ENCODE measurements around the gene CCDC120.

CCDC120 gene

GRCh38 chrX:49041744-49042580 is 16.8 kb upstream of the CCDC120 start:
- TF ChIP-seq POU2F2 (IDR thresholded peaks at IDR 0.05; ENCODE audit: low read depth, low read length), result no peak
- no peak for TF ChIP-seq PAX5 (IDR thresholded peaks at IDR 0.05; ENCODE audit: insufficient read depth, low read length, severe bottlenecking)
- no peak for TF ChIP-seq SPI1 (IDR thresholded peaks at IDR 0.05; ENCODE audit: low read depth, low read length)
- TF ChIP-seq POLR2A (IDR thresholded peaks at IDR 0.05; ENCODE audit: low read depth, low read length), result no peak
- no peak for TF ChIP-seq TAF1 (IDR thresholded peaks at IDR 0.05; ENCODE audit: low read depth, low read length)
- TF ChIP-seq POLR2AphosphoS5 (IDR thresholded peaks at IDR 0.05; ENCODE audit: low read depth, low read length), result no peak
- FAIRE-seq, result peak; percentile 70
- no peak for DNase-seq (ENCODE audit: insufficient read length, low spot score)

GRCh38 chrX:49042581-49043219 is 16.1 kb upstream of the CCDC120 start:
- TF ChIP-seq POLR2AphosphoS5 (IDR thresholded peaks at IDR 0.05; ENCODE audit: low read depth, low read length), result no peak
- no peak for TF ChIP-seq POLR2A (IDR thresholded peaks at IDR 0.05; ENCODE audit: low read depth, low read length)
- TF ChIP-seq POU2F2 (IDR thresholded peaks at IDR 0.05; ENCODE audit: low read depth, low read length), result no peak
- peak; percentile 33 for FAIRE-seq
- no peak for DNase-seq (ENCODE audit: insufficient read length, low spot score)

GRCh38 chrX:49043220-49043986 is 15.4 kb upstream of the CCDC120 start, which contains the start of gene TFE3:
Gene TFE3, minus strand, starts transcription at chrX:49043357. Its CDS starts 131 bp downstream, at chrX:49043226.
- FAIRE-seq (peak; percentile 100), DNase-seq (ENCODE audit: insufficient read length, low spot score) (peak; percentile 71)
- TF ChIP-seq PAX5 (IDR thresholded peaks at IDR 0.05; ENCODE audit: insufficient read depth, low read length, severe bottlenecking) (no peak), TAF1 (IDR thresholded peaks at IDR 0.05; ENCODE audit: low read depth, low read length) (no peak), POU2F2 (IDR thresholded peaks at IDR 0.05; ENCODE audit: low read depth, low read length) (no peak), POLR2A (IDR thresholded peaks at IDR 0.05; ENCODE audit: low read depth, low read length) (no peak), SPI1 (IDR thresholded peaks at IDR 0.05; ENCODE audit: low read depth, low read length) (no peak), POLR2AphosphoS5 (IDR thresholded peaks at IDR 0.05; ENCODE audit: low read depth, low read length) (no peak)

GRCh38 chrX:49043987-49044281 is 14.9 kb upstream of the CCDC120 start:
- no peak for DNase-seq (ENCODE audit: insufficient read length, low spot score)
- FAIRE-seq, result no peak
- TF ChIP-seq POLR2A (IDR thresholded peaks at IDR 0.05; ENCODE audit: low read depth, low read length) (no peak), POLR2AphosphoS5 (IDR thresholded peaks at IDR 0.05; ENCODE audit: low read depth, low read length) (no peak), POU2F2 (IDR thresholded peaks at IDR 0.05; ENCODE audit: low read depth, low read length) (no peak), SPI1 (IDR thresholded peaks at IDR 0.05; ENCODE audit: low read depth, low read length) (no peak), TAF1 (IDR thresholded peaks at IDR 0.05; ENCODE audit: low read depth, low read length) (no peak), PAX5 (IDR thresholded peaks at IDR 0.05; ENCODE audit: insufficient read depth, low read length, severe bottlenecking) (no peak)

GRCh38 chrX:49053223-49054072 is 5.4 kb upstream of the CCDC120 start:
- DNase-seq (ENCODE audit: insufficient read length, low spot score) (peak; percentile 59), FAIRE-seq (peak; percentile 99)
- no peak for TF ChIP-seq TAF1 (IDR thresholded peaks at IDR 0.05; ENCODE audit: low read depth, low read length)
- no peak for TF ChIP-seq POLR2AphosphoS5 (IDR thresholded peaks at IDR 0.05; ENCODE audit: low read depth, low read length)
- TF ChIP-seq POLR2A (IDR thresholded peaks at IDR 0.05; ENCODE audit: low read depth, low read length), result no peak
- no peak for TF ChIP-seq POU2F2 (IDR thresholded peaks at IDR 0.05; ENCODE audit: low read depth, low read length)
- no peak for TF ChIP-seq PAX5 (IDR thresholded peaks at IDR 0.05; ENCODE audit: insufficient read depth, low read length, severe bottlenecking)
- no peak for TF ChIP-seq SPI1 (IDR thresholded peaks at IDR 0.05; ENCODE audit: low read depth, low read length)

- DNase-seq (ENCODE audit: insufficient read length, low spot score) (no peak), FAIRE-seq (peak; percentile 72)
- no peak for TF ChIP-seq TAF1 (IDR thresholded peaks at IDR 0.05; ENCODE audit: low read depth, low read length)
- no peak for TF ChIP-seq POLR2A (IDR thresholded peaks at IDR 0.05; ENCODE audit: low read depth, low read length)
- no peak for TF ChIP-seq POLR2AphosphoS5 (IDR thresholded peaks at IDR 0.05; ENCODE audit: low read depth, low read length)
- no peak for TF ChIP-seq SPI1 (IDR thresholded peaks at IDR 0.05; ENCODE audit: low read depth, low read length)
- no peak for TF ChIP-seq POU2F2 (IDR thresholded peaks at IDR 0.05; ENCODE audit: low read depth, low read length)
- TF ChIP-seq PAX5 (IDR thresholded peaks at IDR 0.05; ENCODE audit: insufficient read depth, low read length, severe bottlenecking), result no peak
Measured at GRCh38 chrX:49054073-49054762, 4.6 kb upstream of the CCDC120 start.

GRCh38 chrX:49059201-49059600 is 402 bp downstream of the CCDC120 start:
- TF ChIP-seq PAX5 (IDR thresholded peaks at IDR 0.05; ENCODE audit: insufficient read depth, low read length, severe bottlenecking) (no peak), SPI1 (IDR thresholded peaks at IDR 0.05; ENCODE audit: low read depth, low read length) (no peak), TAF1 (IDR thresholded peaks at IDR 0.05; ENCODE audit: low read depth, low read length) (no peak), POLR2A (IDR thresholded peaks at IDR 0.05; ENCODE audit: low read depth, low read length) (no peak), POU2F2 (IDR thresholded peaks at IDR 0.05; ENCODE audit: low read depth, low read length) (no peak), POLR2AphosphoS5 (IDR thresholded peaks at IDR 0.05; ENCODE audit: low read depth, low read length) (no peak)
- DNase-seq (ENCODE audit: insufficient read length, low spot score) (no peak), FAIRE-seq (no peak)

GRCh38 chrX:49059681-49060085 is 884 bp downstream of the CCDC120 start:
- no peak for FAIRE-seq
- TF ChIP-seq POU2F2 (IDR thresholded peaks at IDR 0.05; ENCODE audit: low read depth, low read length) (no peak), SPI1 (IDR thresholded peaks at IDR 0.05; ENCODE audit: low read depth, low read length) (no peak), TAF1 (IDR thresholded peaks at IDR 0.05; ENCODE audit: low read depth, low read length) (no peak), POLR2A (IDR thresholded peaks at IDR 0.05; ENCODE audit: low read depth, low read length) (no peak), POLR2AphosphoS5 (IDR thresholded peaks at IDR 0.05; ENCODE audit: low read depth, low read length) (no peak), PAX5 (IDR thresholded peaks at IDR 0.05; ENCODE audit: insufficient read depth, low read length, severe bottlenecking) (no peak)
- no peak for DNase-seq (ENCODE audit: insufficient read length, low spot score)

Data from GM12891 (cell line).